ENCODE data around the gene PPP3CA.

Gene PPP3CA

GRCh38 chr4:101331017-101331416, 16.3 kb downstream of the PPP3CA start:
- no peak for DNase-seq (ENCODE audit: low read depth)

DNA sequence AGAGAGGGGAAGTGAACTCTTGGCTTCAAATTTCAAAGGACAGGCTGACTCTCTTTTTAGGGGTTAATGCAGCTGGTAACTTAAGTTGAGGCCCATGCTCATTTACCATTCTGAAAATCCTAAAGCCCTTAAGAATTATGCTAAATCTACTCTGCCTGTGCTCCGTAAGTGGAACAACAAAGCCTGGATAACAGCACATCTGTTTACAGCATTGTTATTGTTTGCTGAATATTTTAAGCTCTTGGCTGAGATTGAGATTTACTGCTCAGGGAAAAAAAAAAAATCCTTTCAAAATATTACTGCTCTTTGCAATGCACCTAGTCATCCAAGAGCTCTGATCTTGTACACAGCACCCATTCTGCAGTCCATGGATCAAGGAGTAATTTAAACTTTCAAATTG, 17.7 kb downstream of the PPP3CA start:
- DNase-seq (ENCODE audit: low read depth): no peak

DNA sequence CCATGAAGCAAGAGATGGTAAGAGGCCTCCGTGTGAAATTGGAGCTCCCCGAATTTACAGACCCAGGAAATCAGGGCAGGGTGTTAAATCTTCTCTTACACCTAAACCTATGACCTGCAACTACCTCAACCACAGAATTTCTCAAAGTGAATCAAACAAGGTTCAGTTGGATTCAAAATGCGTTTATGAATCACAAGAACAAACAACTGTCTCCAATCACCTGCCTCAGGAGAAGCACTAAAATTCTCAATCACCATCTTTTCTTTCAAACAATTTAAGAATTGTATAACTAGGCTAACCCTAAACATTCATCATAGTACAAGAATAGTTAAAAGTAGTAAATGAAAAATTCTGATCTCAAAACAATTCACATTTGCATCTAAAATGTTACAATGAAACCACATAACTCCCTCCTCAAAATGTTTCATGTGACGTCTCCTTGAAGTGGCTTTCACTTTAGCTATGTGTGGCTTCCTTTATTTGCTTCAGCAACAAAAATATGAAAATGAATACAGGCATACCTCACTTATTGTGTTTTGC, 19.2 kb downstream of the PPP3CA start:
- DNase-seq (ENCODE audit: low read depth): no peak

DNA sequence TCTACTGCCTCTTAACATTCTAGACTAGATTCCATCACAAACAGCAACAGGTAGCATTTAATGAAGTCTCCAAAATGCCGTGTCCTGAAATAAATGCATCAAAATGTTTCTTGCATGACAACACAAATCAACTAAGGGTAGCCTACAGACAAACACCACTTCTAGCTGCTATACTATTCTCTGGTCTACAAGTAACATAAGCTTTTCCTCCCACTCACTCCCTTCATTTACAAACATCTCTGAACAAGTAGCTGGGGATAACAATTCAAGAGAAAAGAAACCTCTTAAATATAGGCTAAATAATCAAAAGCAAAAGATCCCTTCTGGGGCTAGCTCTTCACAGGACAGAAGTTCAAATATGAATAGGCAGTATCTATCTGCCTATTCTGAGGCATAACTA, 20.8 kb downstream of the PPP3CA start:
- DNase-seq (ENCODE audit: low read depth): no peak

- DNase-seq (ENCODE audit: low read depth): no peak
These were observed 24.6 kb downstream of the PPP3CA start for GRCh38 chr4:101322743-101323142.

DNA sequence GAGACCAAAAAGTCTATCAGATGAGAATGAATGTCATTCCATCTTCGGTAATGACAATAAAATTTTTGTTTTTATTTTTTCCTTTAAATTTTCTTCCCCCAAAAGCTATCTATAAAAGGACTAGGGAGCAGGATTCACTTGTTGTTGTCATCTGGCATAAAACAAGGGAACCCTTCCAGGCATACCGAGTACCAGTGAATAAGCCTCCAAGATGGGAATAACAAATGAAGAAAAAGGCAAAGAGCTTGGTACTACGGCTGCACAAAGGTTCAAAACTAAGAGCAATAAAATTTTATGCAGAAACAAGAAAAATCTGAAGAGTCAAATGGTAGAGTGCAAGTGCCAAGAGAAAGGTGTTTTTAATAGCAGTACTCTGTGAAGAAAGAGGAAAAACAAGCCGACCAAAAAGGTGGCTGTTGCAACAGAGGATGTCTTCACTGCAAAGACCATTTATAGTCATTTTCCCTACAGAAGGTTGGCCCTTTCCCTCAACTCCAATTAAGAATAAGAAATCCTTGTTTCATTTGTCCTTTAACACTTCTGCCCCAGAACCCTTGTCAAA, 25.8 kb downstream of the PPP3CA start:
- no peak for DNase-seq (ENCODE audit: low read depth)

DNA sequence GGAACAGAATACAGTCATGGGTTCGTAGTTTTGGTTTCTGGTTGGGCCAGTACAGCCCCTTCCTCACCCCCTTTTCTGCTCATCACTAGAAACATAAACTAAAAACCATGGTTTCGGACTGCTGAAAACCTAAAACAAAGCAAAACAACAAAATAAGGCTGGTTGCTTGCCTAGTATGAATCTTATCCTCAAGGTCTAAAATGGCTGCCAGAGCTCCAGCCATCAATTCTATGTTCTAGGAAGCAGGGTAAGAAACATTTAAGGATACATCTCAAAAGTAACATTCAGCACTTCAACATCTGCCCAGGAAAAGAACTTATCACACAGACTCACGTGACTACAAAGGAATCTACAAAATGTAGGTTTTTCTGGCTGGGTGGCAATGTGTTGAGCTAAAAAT, 31.5 kb downstream of the PPP3CA start:
- DNase-seq (ENCODE audit: low read depth): no peak

GRCh38 chr4:101315041-101315440, 32.3 kb downstream of the PPP3CA start:
- DNase-seq (ENCODE audit: low read depth): no peak

GRCh38 chr4:101309925-101310324, 37.4 kb downstream of the PPP3CA start:
- DNase-seq (ENCODE audit: low read depth): no peak

- no peak for DNase-seq (ENCODE audit: low read depth)
These were observed 39.4 kb downstream of the PPP3CA start for GRCh38 chr4:101307899-101308298.

DNA sequence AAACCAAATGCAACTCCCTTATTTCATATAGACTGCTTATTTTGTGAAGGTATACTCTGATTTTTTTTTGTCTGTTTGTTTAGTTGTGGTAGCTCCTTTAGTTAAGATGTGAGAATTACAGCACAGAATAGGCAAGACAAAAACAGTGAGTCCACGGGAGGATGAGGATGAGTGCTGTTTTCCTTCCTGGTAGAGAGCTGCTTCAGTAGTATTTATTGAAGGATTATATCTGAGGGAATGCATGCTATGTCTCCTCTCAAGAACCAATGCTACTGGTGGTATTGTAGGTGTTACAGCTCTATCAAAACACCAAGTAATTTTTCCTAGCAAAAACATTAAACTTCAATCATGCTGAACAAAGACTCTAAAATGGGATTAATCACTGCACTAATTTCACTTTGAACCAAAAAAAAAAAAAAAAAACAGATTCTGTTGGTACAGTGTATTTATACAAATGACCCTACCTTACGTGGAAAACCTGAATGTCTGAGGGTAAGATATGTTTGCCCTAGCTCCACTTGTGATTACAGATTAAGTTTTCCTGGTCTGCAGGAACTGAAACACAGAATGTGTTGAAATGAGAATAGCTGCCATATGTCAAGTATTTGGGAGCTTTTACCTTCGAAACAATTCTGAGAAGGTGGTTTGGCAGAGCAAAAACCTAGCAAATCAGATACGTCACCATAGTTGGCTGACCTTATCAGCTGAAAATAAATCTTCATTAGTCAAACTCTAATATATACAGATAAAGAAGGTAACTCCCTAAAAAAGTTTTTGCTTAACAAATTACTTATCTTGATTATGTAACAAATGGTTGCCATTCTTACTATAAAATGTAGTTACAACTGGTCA, 40.3 kb downstream of the PPP3CA start:
- no peak for DNase-seq (ENCODE audit: low read depth)

GRCh38 chr4:101306225-101306624, 41.1 kb downstream of the PPP3CA start:
- DNase-seq (ENCODE audit: low read depth): no peak

DNA sequence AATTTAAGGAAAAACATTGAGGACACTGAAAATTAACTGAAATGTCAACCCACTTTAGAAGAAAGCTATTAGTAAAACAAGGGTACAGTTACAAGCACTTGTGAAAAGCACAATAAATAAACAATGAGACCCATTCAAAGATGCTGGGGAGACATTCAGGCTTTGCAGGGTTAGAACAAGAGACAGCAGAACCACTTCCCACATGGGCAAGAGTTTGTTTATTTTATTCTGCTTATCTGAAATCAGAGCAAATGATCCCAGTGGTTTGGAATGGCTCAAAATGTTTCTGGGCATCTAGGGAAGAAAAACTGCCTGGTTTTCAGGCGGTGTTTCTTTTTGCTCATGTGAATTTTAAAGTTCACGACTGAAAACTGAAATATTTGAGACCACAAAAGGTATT, 42.4 kb downstream of the PPP3CA start:
- no peak for DNase-seq (ENCODE audit: low read depth)

- no peak for DNase-seq (ENCODE audit: low read depth)
These were observed 47.3 kb downstream of the PPP3CA start for GRCh38 chr4:101299899-101300540.

GRCh38 chr4:101299021-101299420, 48.3 kb downstream of the PPP3CA start:
- DNase-seq (ENCODE audit: low read depth): no peak

- DNase-seq (ENCODE audit: low read depth): no peak
These were observed 51.6 kb downstream of the PPP3CA start for GRCh38 chr4:101295691-101296090.

DNA sequence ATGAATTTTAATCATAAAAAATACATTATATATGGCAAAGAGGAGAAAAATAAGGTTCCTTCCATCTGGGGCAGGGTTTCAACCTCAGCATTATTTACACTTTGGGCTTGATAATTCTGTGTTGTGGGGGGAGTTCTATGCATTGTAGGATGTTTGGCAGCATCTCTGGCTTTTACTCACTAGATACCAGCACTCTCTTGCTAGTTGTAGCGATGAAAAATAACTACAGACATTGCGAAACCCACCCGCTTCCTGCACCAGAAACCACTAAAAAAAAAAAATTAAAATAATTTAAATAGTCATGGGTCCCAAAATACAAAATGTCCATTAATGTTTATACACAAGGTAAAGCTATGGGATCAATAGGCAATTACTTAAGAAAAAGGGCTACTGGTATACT, 52.7 kb downstream of the PPP3CA start:
- no peak for DNase-seq (ENCODE audit: low read depth)

DNA sequence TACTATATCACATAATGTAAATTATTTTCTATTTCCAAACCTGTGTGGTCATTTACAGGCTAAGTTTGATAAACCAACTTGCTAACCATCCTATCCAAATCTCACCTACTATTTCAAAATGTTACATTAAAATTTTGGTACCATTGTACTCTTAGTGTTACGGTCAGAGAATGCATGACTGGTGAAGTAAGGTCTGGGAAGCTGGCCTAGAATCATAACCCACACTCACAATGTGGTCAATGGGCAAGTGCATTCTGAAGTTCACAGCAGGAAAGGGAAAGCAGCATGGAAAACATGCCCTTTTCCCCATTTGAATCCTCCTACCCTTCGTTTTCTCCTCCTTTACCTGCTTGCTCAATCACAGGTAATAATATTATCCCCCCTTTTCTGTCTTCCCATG, 54.4 kb downstream of the PPP3CA start:
- no peak for DNase-seq (ENCODE audit: low read depth)

GRCh38 chr4:101292214-101292613, 55.1 kb downstream of the PPP3CA start:
- no peak for DNase-seq (ENCODE audit: low read depth)

DNA sequence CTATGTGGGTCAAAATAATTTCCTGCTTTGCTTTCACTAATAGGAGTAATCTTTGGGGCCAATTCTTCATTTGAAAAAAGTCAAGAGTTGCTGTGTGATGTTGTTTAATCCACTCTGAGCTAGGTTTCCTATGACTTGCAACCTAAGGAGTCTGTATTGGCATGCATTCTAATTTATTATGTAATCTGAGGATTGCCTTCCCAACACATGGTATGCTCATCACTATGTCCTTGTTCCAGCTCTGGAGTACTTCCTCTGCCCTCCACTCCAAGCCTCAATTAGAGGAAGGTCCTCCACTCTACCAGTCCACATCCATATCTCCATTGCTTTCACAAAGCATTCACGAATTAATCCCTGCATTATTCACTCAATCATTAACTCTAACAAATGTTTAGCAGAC, 56.1 kb downstream of the PPP3CA start:
- DNase-seq (ENCODE audit: low read depth): no peak

DNA sequence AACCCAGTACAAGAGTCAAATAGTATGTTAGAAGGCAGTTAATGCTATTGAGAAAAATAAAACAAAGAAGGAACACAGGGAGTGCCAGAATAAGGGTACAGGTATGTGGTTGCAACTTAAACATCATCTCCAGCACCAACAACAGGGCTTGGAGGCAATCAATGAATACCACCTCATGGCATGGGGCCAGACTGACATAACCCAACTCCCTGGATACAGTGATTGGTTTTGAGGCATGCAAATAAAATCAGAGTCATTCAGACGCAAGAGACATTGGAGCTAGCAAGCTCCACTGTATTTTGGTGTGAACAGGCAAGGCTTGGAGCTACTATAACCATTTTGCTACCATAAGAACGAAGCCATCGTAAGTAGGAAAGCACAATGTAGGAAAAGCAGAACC, 56.7 kb downstream of the PPP3CA start:
- DNase-seq (ENCODE audit: low read depth): no peak

- no peak for DNase-seq (ENCODE audit: low read depth)
These were observed 58.0 kb downstream of the PPP3CA start for GRCh38 chr4:101289306-101289705.

Measured in GM04504 (cell line).